ENCODE measurements around the gene TRIM31. TPM values are rescaled to one million over a fixed set of nuclear protein-coding genes. Genes with fewer than 3 reads are reported as not detected.

Gene TRIM31
- polyA plus RNA-seq, 4 donors: 0.21 TPM; not detected in 3

- DNase-seq (ENCODE audit: low read depth in 4 of 4, low spot score in 2 of 4): no peak
Observed at GRCh38 chr6:30061858-30062458, 50.9 kb downstream of the TRIM31 start.

GRCh38 chr6:30061092-30061857, 51.6 kb downstream of the TRIM31 start, which contains the start of gene POLR1H:
Gene POLR1H, plus strand, starts transcription at chr6:30061265. Its CDS starts 260 bp downstream, at chr6:30061525.
- peak; percentile 93 to 98 (median 94) for DNase-seq (ENCODE audit: low read depth in 4 of 4, low spot score in 2 of 4)

GRCh38 chr6:30060606-30061091, 52.2 kb downstream of the TRIM31 start:
- no peak for DNase-seq (ENCODE audit: low read depth in 4 of 4, low spot score in 2 of 4)

- DNase-seq (ENCODE audit: low read depth in 4 of 4, low spot score in 2 of 4): no peak
Observed at GRCh38 chr6:30055513-30055912, 57.4 kb downstream of the TRIM31 start.

GRCh38 chr6:30053682-30054081, 59.2 kb downstream of the TRIM31 start:
- DNase-seq (ENCODE audit: low read depth in 4 of 4, low spot score in 2 of 4): no peak

Other genes starting within 250 kb of the TRIM31 start
- gene HLA-A, start 170.6 kb downstream of the TRIM31 start, polyA plus RNA-seq (ENCODE audit: insufficient read length in 4 of 4): 100 to 1,000 TPM; 162 to 262 (median 187) TPM
- gene POLR1H, start 51.8 kb downstream of the TRIM31 start, polyA plus RNA-seq (ENCODE audit: insufficient read length in 4 of 4): 10 to 100 TPM; 32.7 to 45.6 (median 40.1) TPM
- 10 to 100 TPM; 59.8 to 66.7 (median 65.0) TPM for gene PPP1R11, start 45.9 kb downstream of the TRIM31 start, polyA plus RNA-seq (ENCODE audit: insufficient read length in 4 of 4)
- 1 to 10 TPM; 1.2 to 1.8 (median 1.6) TPM for gene RNF39, start 37.3 kb downstream of the TRIM31 start, polyA plus RNA-seq (ENCODE audit: insufficient read length in 4 of 4)
- gene TRIM40, start 23.1 kb upstream of the TRIM31 start, polyA plus RNA-seq (ENCODE audit: insufficient read length in 4 of 4): under 1 TPM in 1 of 4 donors, not detected in 3; 0.08 TPM
- gene TRIM10, start 48.1 kb upstream of the TRIM31 start, polyA plus RNA-seq (ENCODE audit: insufficient read length in 4 of 4): 1 to 10 TPM in 1 of 4 donors, under 1 TPM in 3; 0.29 to 1.3 (median 0.37) TPM
- gene TRIM15, start 50.5 kb upstream of the TRIM31 start, polyA plus RNA-seq (ENCODE audit: insufficient read length in 4 of 4): under 1 TPM; 0.10 to 0.62 (median 0.14) TPM
- 10 to 100 TPM; 33.3 to 42.3 (median 37.7) TPM for gene TRIM26, start 100.3 kb upstream of the TRIM31 start, polyA plus RNA-seq (ENCODE audit: insufficient read length in 4 of 4)
- gene TRIM39, start 213.8 kb upstream of the TRIM31 start, polyA plus RNA-seq (ENCODE audit: insufficient read length in 4 of 4): 10 to 100 TPM; 12.3 to 15.5 (median 13.2) TPM
- gene RPP21, start 232.1 kb upstream of the TRIM31 start, polyA plus RNA-seq (ENCODE audit: insufficient read length in 4 of 4): 10 to 100 TPM; 26.8 to 51.2 (median 36.0) TPM

Data from left renal cortex interstitium (tissue), 4 donors.